Endothelial cell (in vitro differentiated cells): ENCODE data around the gene KLHL3. TPM values are rescaled to one million over a fixed set of nuclear protein-coding genes. Genes with fewer than 3 reads are reported as not detected.
A peak's percentile ranks its signal among the peaks of the same experiment; 100 is the strongest.

Experiments used
- DNase-seq: peaks from one replicate; pipeline ENCODE4 v3.0.0; 2021; ENCODE audit warnings: low spot score
- H3K27ac Mint-ChIP-seq: one replicate; pipeline ENCODE4 v1.8.0; 2021; ENCODE audit warnings: mixed read lengths, inconsistent platforms; ENCODE audit not compliant: unreplicated experiment
- H3K27me3 Mint-ChIP-seq: one replicate; pipeline ENCODE4 v1.8.0; 2021; ENCODE audit warnings: mild to moderate bottlenecking, moderate library complexity, mixed read lengths, inconsistent platforms; ENCODE audit not compliant: unreplicated experiment
- H3K36me3 Mint-ChIP-seq: one replicate; pipeline ENCODE4 v1.8.0; 2021; ENCODE audit warnings: mild to moderate bottlenecking, low read depth, mixed read lengths, inconsistent platforms; ENCODE audit not compliant: unreplicated experiment
- H3K4me1 Mint-ChIP-seq: one replicate; pipeline ENCODE4 v1.8.0; 2021; ENCODE audit warnings: mild to moderate bottlenecking, mixed read lengths, inconsistent platforms; ENCODE audit not compliant: unreplicated experiment
- H3K4me3 Mint-ChIP-seq: one replicate; pipeline ENCODE4 v1.8.0; 2021; ENCODE audit warnings: mild to moderate bottlenecking, mixed read lengths, inconsistent platforms; ENCODE audit not compliant: unreplicated experiment
- H3K9me3 Mint-ChIP-seq: one replicate; pipeline ENCODE4 v1.8.0; 2021; ENCODE audit warnings: mixed read lengths, inconsistent platforms; ENCODE audit not compliant: unreplicated experiment
- total RNA-seq: library from RNA; stranded (reverse); fragmentation: NEBNext Ultra II Directional; extraction: Animal tissue kit (Norgen Biotek cat#: 25700); gene quantifications from one replicate; pipeline ENCODE4 v1.2.1, GENCODE V29; 2021; ENCODE audit not compliant: unreplicated experiment
- TF ChIP-seq, protein P1 (sequence below): fragments of 200-600 bp; sonication (generic); IDR thresholded peaks from one replicate; pipeline ENCODE4 v1.5.0; 2021; ENCODE audit warnings: antibody characterized with exemption; ENCODE audit not compliant: unreplicated experiment

The KLHL3 gene
- total RNA-seq, 1 donor from 2014 or later, result 200 TPM

DNA sequence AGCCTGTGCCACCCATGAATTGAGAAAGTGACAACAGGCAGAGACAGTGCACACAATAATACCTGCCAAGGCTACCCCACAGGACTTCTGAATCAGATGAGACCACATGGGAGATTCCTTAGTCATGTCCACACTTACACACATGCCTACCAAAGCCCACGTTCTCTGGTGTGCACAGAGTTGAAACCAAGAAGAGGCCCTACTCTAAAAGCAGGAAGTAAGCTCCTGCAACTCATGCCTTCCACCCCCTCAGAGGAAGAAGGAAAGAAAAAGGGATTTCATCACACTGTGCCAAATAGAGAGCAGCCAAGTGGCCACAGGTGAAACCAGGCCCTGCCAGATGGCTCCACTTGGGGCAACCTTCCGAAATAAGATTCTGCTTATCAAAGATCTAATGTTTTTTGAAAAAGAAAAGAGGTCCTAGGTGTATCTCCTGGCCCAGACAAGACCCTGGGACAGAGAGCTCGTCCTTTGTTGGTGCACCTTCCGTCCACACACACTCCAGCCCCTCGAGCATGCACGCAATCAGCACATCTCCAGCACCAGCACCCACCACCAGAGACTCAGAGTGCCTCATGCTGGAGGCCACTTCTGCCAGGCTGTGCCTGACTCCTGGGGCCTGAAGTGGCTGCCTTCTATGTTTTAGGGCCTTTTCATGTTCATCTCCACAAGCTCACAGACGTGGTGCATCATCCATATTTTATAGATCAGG lies 122.2 kb downstream of the KLHL3 start:
- peak overlapping the region; percentile 50 for H3K27ac Mint-ChIP-seq
- H3K27me3 Mint-ChIP-seq, result peaks cover 13% of the 10 kb centered on the region
- H3K36me3 Mint-ChIP-seq, result peaks cover 18% of the 10 kb centered on the region
- TF ChIP-seq, protein P1, sequence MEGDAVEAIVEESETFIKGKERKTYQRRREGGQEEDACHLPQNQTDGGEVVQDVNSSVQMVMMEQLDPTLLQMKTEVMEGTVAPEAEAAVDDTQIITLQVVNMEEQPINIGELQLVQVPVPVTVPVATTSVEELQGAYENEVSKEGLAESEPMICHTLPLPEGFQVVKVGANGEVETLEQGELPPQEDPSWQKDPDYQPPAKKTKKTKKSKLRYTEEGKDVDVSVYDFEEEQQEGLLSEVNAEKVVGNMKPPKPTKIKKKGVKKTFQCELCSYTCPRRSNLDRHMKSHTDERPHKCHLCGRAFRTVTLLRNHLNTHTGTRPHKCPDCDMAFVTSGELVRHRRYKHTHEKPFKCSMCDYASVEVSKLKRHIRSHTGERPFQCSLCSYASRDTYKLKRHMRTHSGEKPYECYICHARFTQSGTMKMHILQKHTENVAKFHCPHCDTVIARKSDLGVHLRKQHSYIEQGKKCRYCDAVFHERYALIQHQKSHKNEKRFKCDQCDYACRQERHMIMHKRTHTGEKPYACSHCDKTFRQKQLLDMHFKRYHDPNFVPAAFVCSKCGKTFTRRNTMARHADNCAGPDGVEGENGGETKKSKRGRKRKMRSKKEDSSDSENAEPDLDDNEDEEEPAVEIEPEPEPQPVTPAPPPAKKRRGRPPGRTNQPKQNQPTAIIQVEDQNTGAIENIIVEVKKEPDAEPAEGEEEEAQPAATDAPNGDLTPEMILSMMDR, result no peak
- DNase-seq, result no peak
- H3K9me3 Mint-ChIP-seq, result no peaks in the 10 kb centered on the region
- H3K4me1 Mint-ChIP-seq, result peaks cover 25% of the 10 kb centered on the region
- H3K4me3 Mint-ChIP-seq, result peak overlapping the region; percentile 22

DNA sequence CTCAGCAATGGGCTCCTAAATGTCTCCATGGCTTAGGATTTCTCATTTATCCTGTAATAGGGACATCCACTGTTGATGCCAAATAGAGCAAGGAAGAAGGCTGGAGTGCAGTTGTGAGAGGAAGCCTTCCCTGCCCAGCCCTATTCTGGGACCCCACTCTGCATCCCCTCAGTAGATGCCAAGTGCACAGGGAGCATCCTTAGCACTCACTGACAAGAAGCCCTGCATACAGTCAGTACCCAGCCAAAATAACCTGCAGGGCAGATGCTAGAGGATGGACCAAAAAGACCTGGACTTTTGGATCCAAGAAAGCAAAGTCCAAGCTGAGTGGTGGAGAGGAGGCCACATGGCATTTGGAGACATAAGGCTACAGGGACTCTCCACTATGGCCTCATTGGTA lies 123.3 kb downstream of the KLHL3 start:
- H3K9me3 Mint-ChIP-seq, result no peaks in the 10 kb centered on the region
- peaks cover 17% of the 10 kb centered on the region for H3K36me3 Mint-ChIP-seq
- peaks cover 14% of the 10 kb centered on the region for H3K27me3 Mint-ChIP-seq
- no peak for DNase-seq
- no peak overlapping the region for H3K27ac Mint-ChIP-seq
- H3K4me1 Mint-ChIP-seq, result peaks cover 25% of the 10 kb centered on the region
- TF ChIP-seq, protein P1, result no peak
- no peak overlapping the region for H3K4me3 Mint-ChIP-seq

DNA sequence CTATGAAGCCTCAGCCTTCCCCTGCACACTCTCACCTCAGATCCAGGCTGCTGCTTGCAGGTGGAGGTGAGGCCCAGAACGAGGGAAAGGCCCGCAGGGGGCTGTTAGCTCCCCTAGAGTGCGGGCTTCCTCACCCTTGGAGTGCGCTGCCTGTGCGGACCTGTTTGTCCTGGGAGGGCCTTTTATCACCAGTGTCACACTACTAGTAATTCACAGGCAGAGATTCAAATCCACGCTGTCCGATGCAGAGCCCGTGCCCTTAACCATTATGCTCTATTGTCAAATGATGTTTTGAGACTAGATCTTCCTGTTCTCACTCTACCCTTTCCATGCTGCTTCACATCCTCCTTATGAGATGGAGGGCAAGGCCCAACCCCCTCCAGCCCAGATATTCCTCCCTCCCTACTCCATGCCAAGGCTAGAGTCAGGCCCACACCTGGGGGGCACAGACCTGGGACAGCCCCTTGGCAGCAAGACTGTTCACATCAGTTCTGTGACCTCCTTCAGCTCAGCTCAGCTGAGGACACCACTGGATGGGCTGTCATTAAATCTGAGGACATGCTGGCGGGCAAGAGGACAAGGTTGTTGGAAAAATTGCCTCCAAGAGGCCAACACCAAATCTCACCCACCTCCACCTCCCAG lies 124.0 kb downstream of the KLHL3 start:
- Mint-ChIP-seq H3K27ac (peak overlapping the region; percentile 32), H3K36me3 (peaks cover 14% of the 10 kb centered on the region), H3K27me3 (peaks cover 14% of the 10 kb centered on the region), H3K9me3 (no peaks in the 10 kb centered on the region), H3K4me1 (peaks cover 25% of the 10 kb centered on the region), H3K4me3 (peak overlapping the region; percentile 60)
- no peak for DNase-seq
- TF ChIP-seq, protein P1, result no peak

DNA sequence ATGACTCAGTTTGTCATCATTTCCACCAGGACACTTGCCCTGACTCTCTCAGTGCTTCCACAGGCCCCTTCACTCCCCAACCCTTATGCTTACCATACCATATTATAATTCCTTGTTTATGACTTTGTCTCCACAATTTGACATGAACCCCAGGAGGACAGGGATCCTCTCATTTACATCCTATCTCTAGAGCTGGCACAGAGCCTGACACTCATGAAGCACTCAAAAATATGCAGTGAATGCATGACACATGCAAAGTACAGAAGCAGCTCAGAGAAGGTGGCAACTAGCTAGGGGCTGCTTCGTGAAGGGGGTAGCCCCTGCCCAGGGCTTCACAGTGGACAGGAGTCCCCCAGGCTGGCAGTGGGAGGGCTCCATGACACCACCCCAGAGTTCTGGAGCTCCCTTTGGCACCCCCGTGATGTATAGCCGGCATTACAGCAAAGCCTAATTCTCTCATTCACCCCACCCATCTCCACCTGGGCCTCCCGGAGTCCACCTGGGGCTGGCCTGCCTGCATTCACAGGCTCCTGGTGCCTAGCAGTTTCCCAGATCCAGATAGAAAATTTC lies 124.8 kb downstream of the KLHL3 start:
- H3K4me3 Mint-ChIP-seq, result no peak overlapping the region
- H3K27ac Mint-ChIP-seq, result no peak overlapping the region
- peaks cover 14% of the 10 kb centered on the region for H3K36me3 Mint-ChIP-seq
- peaks cover 25% of the 10 kb centered on the region for H3K4me1 Mint-ChIP-seq
- no peak for DNase-seq
- TF ChIP-seq, protein P1, result no peak
- H3K9me3 Mint-ChIP-seq, result no peaks in the 10 kb centered on the region
- peaks cover 14% of the 10 kb centered on the region for H3K27me3 Mint-ChIP-seq

DNA sequence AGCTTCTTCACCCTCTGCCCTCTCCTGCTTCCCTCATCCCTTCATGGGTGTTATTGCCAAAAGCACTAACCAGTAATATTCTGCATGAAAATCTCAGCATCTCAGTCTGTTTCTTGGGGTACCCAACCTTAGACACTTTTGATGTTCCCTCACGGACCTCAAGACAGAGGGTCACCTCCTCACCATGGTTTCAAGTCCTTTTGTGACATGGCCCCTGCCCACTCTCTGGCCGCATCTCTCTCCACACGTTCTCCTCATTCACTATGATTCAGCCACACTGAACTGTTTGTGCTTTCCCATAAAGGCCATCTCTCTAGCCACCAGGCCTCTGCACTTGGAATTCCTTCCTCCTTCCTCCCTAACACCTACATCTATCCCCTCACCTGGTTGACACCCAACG lies 125.3 kb downstream of the KLHL3 start:
- H3K36me3 Mint-ChIP-seq, result peaks cover 14% of the 10 kb centered on the region
- no peaks in the 10 kb centered on the region for H3K9me3 Mint-ChIP-seq
- DNase-seq, result no peak
- H3K27me3 Mint-ChIP-seq, result peaks cover 14% of the 10 kb centered on the region
- no peak overlapping the region for H3K27ac Mint-ChIP-seq
- H3K4me1 Mint-ChIP-seq, result peaks cover 25% of the 10 kb centered on the region
- H3K4me3 Mint-ChIP-seq, result no peak overlapping the region
- TF ChIP-seq, protein P1, result no peak
